GM21423 (cell line): ENCODE measurements around the gene BDH2.

ENCODE experiments used
- ATAC-seq: cut with Tn5 transposase; IDR thresholded peaks from one replicate; pipeline ENCODE4 v1.9.1; 2021; ENCODE audit warnings: mild to moderate bottlenecking, moderate library complexity; ENCODE audit not compliant: unreplicated experiment

BDH2 gene

GRCh38 chr4:103085555-103086196 lies 14.0 kb downstream of the BDH2 start:
- ATAC-seq = no peak

- no peak for ATAC-seq
Observed at GRCh38 chr4:103079621-103080020, 20.0 kb downstream of the BDH2 start.

- ATAC-seq = peak; percentile 41
Observed at GRCh38 chr4:103076747-103077347, 22.8 kb downstream of the BDH2 start, which contains the start of gene SLC9B2. Gene SLC9B2 (minus strand): TSS chr4:103076761. CDS start chr4:103067550, 9,211 bp downstream.

GRCh38 chr4:103075894-103076746 lies 23.5 kb downstream of the BDH2 start:
- peak; percentile 49 for ATAC-seq

GRCh38 chr4:103075435-103075893 lies 24.2 kb downstream of the BDH2 start:
- no peak for ATAC-seq

GRCh38 chr4:103074744-103075434 lies 24.7 kb downstream of the BDH2 start:
- ATAC-seq = peak; percentile 41

- no peak for ATAC-seq
Observed at GRCh38 chr4:103073792-103074438, 25.7 kb downstream of the BDH2 start.

GRCh38 chr4:103067841-103068547 lies 31.6 kb downstream of the BDH2 start:
- ATAC-seq = no peak

- ATAC-seq = no peak
Observed at GRCh38 chr4:103060453-103061148, 39.0 kb downstream of the BDH2 start.

GRCh38 chr4:103054030-103054429 lies 45.6 kb downstream of the BDH2 start:
- no peak for ATAC-seq

- ATAC-seq = no peak
Observed at GRCh38 chr4:103052779-103053178, 46.9 kb downstream of the BDH2 start.

- ATAC-seq = no peak
Observed at GRCh38 chr4:103052145-103052544, 47.5 kb downstream of the BDH2 start.

- ATAC-seq = no peak
Observed at GRCh38 chr4:103050736-103051436, 48.7 kb downstream of the BDH2 start.

GRCh38 chr4:103046416-103047290 lies 53.0 kb downstream of the BDH2 start:
- peak; percentile 79 for ATAC-seq

GRCh38 chr4:103044183-103044582 lies 55.5 kb downstream of the BDH2 start:
- no peak for ATAC-seq

- ATAC-seq = no peak
Observed at GRCh38 chr4:103036169-103036568, 63.5 kb downstream of the BDH2 start.

- no peak for ATAC-seq
Observed at GRCh38 chr4:103032574-103032973, 67.1 kb downstream of the BDH2 start.

- no peak for ATAC-seq
Observed at GRCh38 chr4:103030791-103031190, 68.8 kb downstream of the BDH2 start.
